HepG2 (cell line): ENCODE data around the gene PSD. TPM values are rescaled to one million over a fixed set of nuclear protein-coding genes. Genes with fewer than 3 reads are reported as not detected.

Experiments used
- ATAC-seq: fragments of 200-7000 bp; cut with Tn5 transposase; 3 replicates; pipeline ENCODE4 v1.9.1; 2020; ENCODE audit warnings: mild to moderate bottlenecking, moderate library complexity
- BruUV-seq: library from RNA; stranded (reverse); fragments of 400-500 nt; replicated peaks from 2 replicates; lab custom pipeline; 2021; lab: Mats Ljungman, UMichigan
- CTCF ChIA-PET: fragments of 300-600 bp; formaldehyde crosslinking; extraction: SDS; loops from one replicate; lab custom pipeline; 2021; ENCODE audit warnings: low total read pairs, inconsistent platforms, low intra/inter-chr PET ratio; lab: Yijun Ruan, JAX
- POLR2A ChIA-PET: fragments of 350-600 bp; sonication (Branson Sonifier 250); formaldehyde crosslinking; loops from one replicate; lab custom pipeline; 2020; ENCODE audit warnings: antibody characterized with exemption, inconsistent platforms; lab: Yijun Ruan, JAX
- DNase-seq: peaks from one replicate; pipeline ENCODE4 v3.0.0-alpha.2; 2015; ENCODE audit warnings: low spot score
- FAIRE-seq: peaks from 3 replicates; lab custom pipeline; 2011; peaks lifted over from hg19 to GRCh38; lab: Jason Lieb, UNC
- H2AFZ ChIP-seq: one replicate; pipeline ENCODE4 v1.6.1; 2011; ENCODE audit warnings: low read length, inconsistent platforms
- H3K27ac ChIP-seq: fragments of 300-600 bp; 3 replicates; pipeline ENCODE4 v1.8.0; 2011; ENCODE audit warnings: mixed run types, mild to moderate bottlenecking, mixed read lengths, low read length, inconsistent platforms; ENCODE audit not compliant: insufficient read depth; ENCODE audit errors: extremely low read length
- H3K27me3 ChIP-seq, 2 experiments: fragments of 200-600 bp in 1 of 2; 2 replicates in 1 of 2; 3 replicates in 1 of 2; pipeline versions ENCODE4 v1.6.0 to v1.8.0; 2011; ENCODE audit warnings: low read length in 2 of 2, mild to moderate bottlenecking in 2 of 2, moderate library complexity in 2 of 2, inconsistent platforms in 1 of 2; ENCODE audit not compliant: insufficient read depth in 2 of 2, control insufficient read depth in 1 of 2
- H3K36me3 ChIP-seq, 2 experiments: fragments of 200-600 bp in 1 of 2; replicated peaks in 1 of 2; 2 replicates in 1 of 2; 3 replicates in 1 of 2; pipeline versions ENCODE4 v1.5.1 to v1.8.0; 2011; ENCODE audit warnings: low read length in 2 of 2, inconsistent platforms in 1 of 2; ENCODE audit not compliant: insufficient read depth in 2 of 2, control insufficient read depth in 1 of 2
- H3K4me1 ChIP-seq: 2 replicates; pipeline ENCODE4 v1.5.1; 2012; ENCODE audit warnings: low read length, inconsistent platforms; ENCODE audit not compliant: insufficient read depth
- H3K4me2 ChIP-seq: 2 replicates; pipeline ENCODE4 v1.6.0; 2011; ENCODE audit warnings: low read depth, low read length, inconsistent platforms
- H3K4me3 ChIP-seq, 3 experiments: fragments of 200-600 bp in 1 of 3; sonication (generic), shearing (Covaris generic) in 1 of 3; replicated peaks in 1 of 3; 2 replicates each; pipeline ENCODE4 v1.5.1; 2011 to 2016; ENCODE audit warnings: low read length in 3 of 3, inconsistent platforms in 2 of 3, low read depth in 2 of 3, mild to moderate bottlenecking in 2 of 3, control low read depth in 1 of 3, mixed read lengths in 1 of 3; ENCODE audit not compliant: insufficient read depth in 1 of 3
- H3K79me2 ChIP-seq: one replicate; pipeline ENCODE4 v1.6.1; 2011; ENCODE audit warnings: low read length, inconsistent platforms; ENCODE audit not compliant: insufficient read depth
- H3K9ac ChIP-seq: 2 replicates; pipeline ENCODE4 v1.6.0; 2011; ENCODE audit warnings: mild to moderate bottlenecking, low read depth, low read length, inconsistent platforms; ENCODE audit not compliant: insufficient read depth
- H3K9me3 ChIP-seq: 2 replicates; pipeline ENCODE4 v1.5.1; 2012; ENCODE audit warnings: mild to moderate bottlenecking, low read length
- H4K20me1 ChIP-seq: 2 replicates; pipeline ENCODE4 v1.6.0; 2011; ENCODE audit warnings: inconsistent platforms, mild to moderate bottlenecking, low read length, moderate library complexity; ENCODE audit not compliant: insufficient read depth
- ARID3A ChIP-seq: IDR thresholded peaks from 2 replicates; pipeline ENCODE4 v1.6.1; 2012; ENCODE audit warnings: low read depth, low read length, improper control_type of control experiment
- DDIT3 ChIP-seq: sonication (generic); formaldehyde crosslinking; IDR thresholded peaks from 2 replicates; pipeline ENCODE4 v1.4.0; 2020; ENCODE audit warnings: mild to moderate bottlenecking, missing genetic modification reagents
- E2F2 ChIP-seq: sonication (generic); formaldehyde crosslinking; IDR thresholded peaks from 2 replicates; pipeline ENCODE4 v1.4.0; 2020; ENCODE audit warnings: missing genetic modification reagents, borderline replicate concordance
- E2F5 ChIP-seq: sonication (generic); formaldehyde crosslinking; conservative IDR thresholded peaks from 2 replicates; pipeline ENCODE4 v1.4.0; 2020; ENCODE audit warnings: missing genetic modification reagents
- FOXA1 ChIP-seq, 2 experiments: fragments of 450-650 bp in 1 of 2; sonication (generic) in 1 of 2; formaldehyde crosslinking in 1 of 2; IDR thresholded peaks; 2 replicates each; pipeline versions ENCODE4 v1.4.0 to v1.6.1; 2016 to 2020; ENCODE audit warnings: missing genetic modification reagents in 1 of 2
- FOXP4 ChIP-seq: sonication (generic); formaldehyde crosslinking; IDR thresholded peaks from 2 replicates; pipeline ENCODE4 v1.4.0; 2020; ENCODE audit warnings: missing genetic modification reagents
- KLF13 ChIP-seq: sonication (generic); formaldehyde crosslinking; IDR thresholded peaks from 2 replicates; pipeline ENCODE4 v1.4.0; 2020; ENCODE audit warnings: mild to moderate bottlenecking, missing genetic modification reagents
- MXD3 ChIP-seq: IDR thresholded peaks from 2 replicates; pipeline ENCODE4 v1.6.1; 2016; ENCODE audit warnings: mild to moderate bottlenecking, missing biosample characterization, missing genetic modification reagents
- POLR2AphosphoS5 ChIP-seq: IDR thresholded peaks from 2 replicates; pipeline ENCODE4 v1.6.1; 2012; ENCODE audit warnings: low read depth, low read length
- POLR2G ChIP-seq: fragments of 200-400 bp; formaldehyde crosslinking; IDR thresholded peaks from 2 replicates; pipeline ENCODE4 v1.6.1; 2018; ENCODE audit warnings: mild to moderate bottlenecking, low read depth, low read length, moderate library complexity
- ZMAT3 ChIP-seq: sonication (generic); formaldehyde crosslinking; conservative IDR thresholded peaks from 2 replicates; pipeline ENCODE4 v1.7.0; 2021; ENCODE audit warnings: missing genetic modification reagents
- ZNF234 ChIP-seq: sonication (generic); formaldehyde crosslinking; conservative IDR thresholded peaks from 2 replicates; pipeline ENCODE4 v1.5.1; 2020; ENCODE audit warnings: mild to moderate bottlenecking, missing genetic modification reagents
- ZNF564 ChIP-seq: sonication (generic); formaldehyde crosslinking; IDR thresholded peaks from 2 replicates; pipeline ENCODE4 v1.8.1; 2023; ENCODE audit warnings: mild to moderate bottlenecking, missing genetic modification reagents
- ZNF605 ChIP-seq: sonication (generic); formaldehyde crosslinking; IDR thresholded peaks from 2 replicates; pipeline ENCODE4 v1.8.0; 2022; ENCODE audit warnings: mild to moderate bottlenecking, missing genetic modification reagents
- ZNF850 ChIP-seq: sonication (generic); formaldehyde crosslinking; conservative IDR thresholded peaks from 2 replicates; pipeline ENCODE4 v1.9.0; 2021; ENCODE audit warnings: mild to moderate bottlenecking, missing genetic modification reagents
- WGBS: methylation state at CpG from one replicate; pipeline ENCODE4 v1.1.6; 2017; ENCODE audit warnings: low lambda C conversion rate; 5-methylcytosine and 5-hydroxymethylcytosine counted together
- in situ Hi-C: cut with HindIII; loops from 2 replicates; pipeline ENCODE4 v1.10.0; 2017; ENCODE audit warnings: low pct_unique_long_range_greater_than_20kb; ENCODE audit not compliant: extremely low pct_ligation_motif_present
- intact Hi-C: fragments of 100-400 bp; cut with micrococcal nuclease; formaldehyde crosslinking; loops from one replicate; pipeline ENCODE4 v1.10.0; 2022; ENCODE audit not compliant: unreplicated experiment
- polyA plus RNA-seq, 8 experiments: library from polyadenylated mRNA; depleted of rRNA in 3 of 8; stranded (reverse) in 7 of 8; unstranded in 1 of 8; fragments of >200 nt; fragmentation: Illumina TruSeq in 4 of 8; extraction: Trizol in 4 of 8; gene quantifications; 2 replicates each; pipeline versions ENCODE4 v1.2.1 to v1.2.3, GENCODE V29; 2011 to 2016; ENCODE audit warnings: low read depth in 4 of 8, missing spikeins in 1 of 8, mixed read lengths in 1 of 8; ENCODE audit not compliant: insufficient read depth in 1 of 8
- total RNA-seq, 5 experiments: library from RNA; depleted of rRNA; stranded (reverse); fragments of >200 nt; fragmentation: Illumina TruSeq; extraction: Trizol; gene quantifications; 2 replicates each; pipeline ENCODE4 v1.2.3, GENCODE V29; 2016; ENCODE audit warnings: low read depth in 1 of 5

PSD gene
- total and polyA plus RNA-seq, 2 of the 13 experiments (the other 11 are each of a cell fraction or from before 2014, with no cell fraction given) = 0.35 to 0.58 TPM

GRCh38 chr10:102449321-102450123, 30.9 kb upstream of the PSD start (continued):
- no peak for TF ChIP-seq KLF13 (CRISPR knock-in tag)
- 0 out of 2 replicates have a peak, but pooled peaks have one; percentile 29 for TF ChIP-seq ZNF605 (CRISPR knock-in tag)
- peak; percentile 50; the same call in 1 of the 2 replicates for TF ChIP-seq POLR2G
- TF ChIP-seq ZMAT3 (CRISPR knock-in tag) = 0 out of 2 replicates have a peak, but pooled peaks have one; percentile 73
- TF ChIP-seq POLR2AphosphoS5 = 0 out of 2 replicates have a peak, but pooled peaks have one; percentile 15
- no peak for TF ChIP-seq FOXA1 (IDR thresholded peaks at IDR 0.05)
- TF ChIP-seq FOXA1 (CRISPR knock-in tag; IDR thresholded peaks at IDR 0.05) = 0 out of 2 replicates have a peak, but pooled peaks have one; percentile 23
- no peak for TF ChIP-seq ZNF234
- TF ChIP-seq ZNF564 (CRISPR knock-in tag) = no peak

GRCh38 chr10:102444851-102445250, 26.3 kb upstream of the PSD start:
- Histone ChIP-seq H3K36me3 (no peaks in the 10 kb centered on the region), H3K9me3 (no peaks in the 10 kb centered on the region), H3K4me3 (no peak overlapping the region), H3K79me2 (no peaks in the 10 kb centered on the region), H3K27me3 (no peaks in the 10 kb centered on the region; a peak in 1 of 5 replicates), H2AFZ (no peak overlapping the region), H3K4me2 (no peak overlapping the region), H3K9ac (no peak overlapping the region), H3K4me1 (peaks cover 33% of the 10 kb centered on the region), H4K20me1 (no peaks in the 10 kb centered on the region), H3K27ac (no peak overlapping the region)
- no peak for FAIRE-seq
- DNase-seq = no peak
- ChIA-PET POLR2A (interaction anchor here (0.7 kb wide), 1 partner anchor 12 kb away, joined by 4 read pairs; no protein-coding TSS in a partner anchor), CTCF (no interaction called here)
- intact Hi-C loops (no loop called here), in situ Hi-C loops (no loop called here)
- BruUV-seq = no TSS peak
- no peak for ATAC-seq
- WGBS = 5% methylated on average over 2 of the region's 2 CpGs
- TF ChIP-seq FOXP4 = no peak
- TF ChIP-seq E2F2 (CRISPR knock-in tag) = no peak
- no peak for TF ChIP-seq ZNF850
- TF ChIP-seq DDIT3 (CRISPR knock-in tag) = no peak
- no peak for TF ChIP-seq E2F5 (CRISPR knock-in tag)
- no peak for TF ChIP-seq MXD3 (CRISPR knock-in tag)
- no peak for TF ChIP-seq ARID3A
